HL-60 (cell line): ENCODE data around the gene MRPS24.

ENCODE experiments used
- DNase-seq, 2 experiments: peaks; one replicate each; pipeline ENCODE4 v3.0.0-alpha.2; 2010 to 2020; ENCODE audit warnings: low read depth in 1 of 2, low spot score in 1 of 2
- H3K27ac ChIP-seq: fragments of 250-450 bp; sonication (Bioruptor Pico); replicated peaks from 2 replicates; pipeline ENCODE4 v1.5.1; 2020; ENCODE audit warnings: mild to moderate bottlenecking, moderate library complexity
- H3K27me3 ChIP-seq: fragments of 250-450 bp; sonication (Bioruptor Pico); 2 replicates; pipeline ENCODE4 v1.5.1; 2021; ENCODE audit warnings: mild to moderate bottlenecking, moderate library complexity; ENCODE audit not compliant: insufficient read depth, poor library complexity, severe bottlenecking
- H3K4me3 ChIP-seq: replicated peaks from 2 replicates; pipeline ENCODE4 v1.5.1; 2011; ENCODE audit warnings: mild to moderate bottlenecking, control low read depth, low read length; ENCODE audit not compliant: insufficient read depth
- GABPA ChIP-seq: IDR thresholded peaks from 2 replicates; pipeline ENCODE4 v1.6.1; 2012; ENCODE audit warnings: low read depth
- POLR2AphosphoS5 ChIP-seq: IDR thresholded peaks from 2 replicates; pipeline ENCODE4 v1.6.1; 2012; ENCODE audit warnings: low read depth
- SPI1 ChIP-seq: IDR thresholded peaks from 2 replicates; pipeline ENCODE4 v1.6.1; 2012; ENCODE audit warnings: low read depth, mild to moderate bottlenecking, borderline replicate concordance
- TF ChIP-seq, protein P1 (sequence below): IDR thresholded peaks from one replicate; pipeline ENCODE4 v1.5.1; 2011; ENCODE audit warnings: low read length, control low read depth, inconsistent platforms; ENCODE audit not compliant: insufficient read depth
- TF ChIP-seq, protein P2 (sequence below): IDR thresholded peaks from 2 replicates; pipeline ENCODE4 v1.6.1; 2012; ENCODE audit warnings: low read depth; ENCODE audit not compliant: insufficient replicate concordance

Gene MRPS24

DNA sequence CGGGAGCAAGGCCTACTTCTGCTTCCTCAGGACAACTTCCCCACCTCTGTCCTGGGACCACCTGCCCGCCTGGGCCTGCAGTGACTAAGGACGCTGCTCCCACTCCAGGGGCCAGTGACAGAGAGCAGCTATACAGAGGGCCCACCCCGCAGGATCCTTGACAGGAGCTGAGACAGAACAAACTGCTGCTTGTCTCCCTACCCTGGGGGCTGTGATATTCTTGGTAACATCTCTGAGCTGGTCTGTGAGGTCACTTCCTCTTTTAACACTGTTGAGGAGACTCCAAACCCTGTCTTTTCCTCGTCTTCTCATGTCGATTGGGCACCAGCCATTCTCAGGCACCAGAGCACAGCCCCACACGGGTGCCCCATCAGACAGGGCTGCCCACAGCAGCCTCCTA, 6.9 kb upstream of the MRPS24 start:
- no peaks in the 10 kb centered on the region for H3K27me3 ChIP-seq
- peak in 1 of 2 experiments; percentile 54 for DNase-seq
- H3K27ac ChIP-seq: peak overlapping the region; percentile 42
- H3K4me3 ChIP-seq: no peak overlapping the region
- no peak for TF ChIP-seq POLR2AphosphoS5
- peak; percentile 97 for TF ChIP-seq SPI1

DNA sequence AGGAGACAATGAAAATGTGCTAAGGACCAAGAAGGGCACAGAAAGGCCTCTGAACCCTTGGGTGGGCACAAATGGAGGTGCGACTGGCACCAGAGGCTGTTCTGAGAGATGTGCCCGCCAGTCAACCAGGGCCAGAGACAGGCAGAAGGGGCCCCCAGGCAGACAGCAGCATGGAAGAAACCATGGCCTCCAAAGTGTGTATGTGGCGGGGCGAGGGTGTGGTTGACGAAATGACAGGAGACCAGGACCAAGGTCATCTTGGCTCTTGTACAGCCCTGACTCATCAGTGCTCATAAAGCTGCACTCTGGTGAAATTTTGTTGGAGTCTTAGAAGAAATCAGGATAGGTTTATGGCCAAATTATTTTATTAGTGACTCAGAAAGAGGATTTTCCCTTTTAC, 4.0 kb upstream of the MRPS24 start:
- no peaks in the 10 kb centered on the region for H3K27me3 ChIP-seq
- H3K27ac ChIP-seq: no peak overlapping the region
- DNase-seq: no peak
- TF ChIP-seq POLR2AphosphoS5 (no peak), GABPA (no peak), SPI1 (no peak)
- TF ChIP-seq, protein P1, sequence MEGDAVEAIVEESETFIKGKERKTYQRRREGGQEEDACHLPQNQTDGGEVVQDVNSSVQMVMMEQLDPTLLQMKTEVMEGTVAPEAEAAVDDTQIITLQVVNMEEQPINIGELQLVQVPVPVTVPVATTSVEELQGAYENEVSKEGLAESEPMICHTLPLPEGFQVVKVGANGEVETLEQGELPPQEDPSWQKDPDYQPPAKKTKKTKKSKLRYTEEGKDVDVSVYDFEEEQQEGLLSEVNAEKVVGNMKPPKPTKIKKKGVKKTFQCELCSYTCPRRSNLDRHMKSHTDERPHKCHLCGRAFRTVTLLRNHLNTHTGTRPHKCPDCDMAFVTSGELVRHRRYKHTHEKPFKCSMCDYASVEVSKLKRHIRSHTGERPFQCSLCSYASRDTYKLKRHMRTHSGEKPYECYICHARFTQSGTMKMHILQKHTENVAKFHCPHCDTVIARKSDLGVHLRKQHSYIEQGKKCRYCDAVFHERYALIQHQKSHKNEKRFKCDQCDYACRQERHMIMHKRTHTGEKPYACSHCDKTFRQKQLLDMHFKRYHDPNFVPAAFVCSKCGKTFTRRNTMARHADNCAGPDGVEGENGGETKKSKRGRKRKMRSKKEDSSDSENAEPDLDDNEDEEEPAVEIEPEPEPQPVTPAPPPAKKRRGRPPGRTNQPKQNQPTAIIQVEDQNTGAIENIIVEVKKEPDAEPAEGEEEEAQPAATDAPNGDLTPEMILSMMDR: no peak
- TF ChIP-seq, protein P2, sequence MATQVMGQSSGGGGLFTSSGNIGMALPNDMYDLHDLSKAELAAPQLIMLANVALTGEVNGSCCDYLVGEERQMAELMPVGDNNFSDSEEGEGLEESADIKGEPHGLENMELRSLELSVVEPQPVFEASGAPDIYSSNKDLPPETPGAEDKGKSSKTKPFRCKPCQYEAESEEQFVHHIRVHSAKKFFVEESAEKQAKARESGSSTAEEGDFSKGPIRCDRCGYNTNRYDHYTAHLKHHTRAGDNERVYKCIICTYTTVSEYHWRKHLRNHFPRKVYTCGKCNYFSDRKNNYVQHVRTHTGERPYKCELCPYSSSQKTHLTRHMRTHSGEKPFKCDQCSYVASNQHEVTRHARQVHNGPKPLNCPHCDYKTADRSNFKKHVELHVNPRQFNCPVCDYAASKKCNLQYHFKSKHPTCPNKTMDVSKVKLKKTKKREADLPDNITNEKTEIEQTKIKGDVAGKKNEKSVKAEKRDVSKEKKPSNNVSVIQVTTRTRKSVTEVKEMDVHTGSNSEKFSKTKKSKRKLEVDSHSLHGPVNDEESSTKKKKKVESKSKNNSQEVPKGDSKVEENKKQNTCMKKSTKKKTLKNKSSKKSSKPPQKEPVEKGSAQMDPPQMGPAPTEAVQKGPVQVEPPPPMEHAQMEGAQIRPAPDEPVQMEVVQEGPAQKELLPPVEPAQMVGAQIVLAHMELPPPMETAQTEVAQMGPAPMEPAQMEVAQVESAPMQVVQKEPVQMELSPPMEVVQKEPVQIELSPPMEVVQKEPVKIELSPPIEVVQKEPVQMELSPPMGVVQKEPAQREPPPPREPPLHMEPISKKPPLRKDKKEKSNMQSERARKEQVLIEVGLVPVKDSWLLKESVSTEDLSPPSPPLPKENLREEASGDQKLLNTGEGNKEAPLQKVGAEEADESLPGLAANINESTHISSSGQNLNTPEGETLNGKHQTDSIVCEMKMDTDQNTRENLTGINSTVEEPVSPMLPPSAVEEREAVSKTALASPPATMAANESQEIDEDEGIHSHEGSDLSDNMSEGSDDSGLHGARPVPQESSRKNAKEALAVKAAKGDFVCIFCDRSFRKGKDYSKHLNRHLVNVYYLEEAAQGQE: no peak
- H3K4me3 ChIP-seq: no peak overlapping the region

DNA sequence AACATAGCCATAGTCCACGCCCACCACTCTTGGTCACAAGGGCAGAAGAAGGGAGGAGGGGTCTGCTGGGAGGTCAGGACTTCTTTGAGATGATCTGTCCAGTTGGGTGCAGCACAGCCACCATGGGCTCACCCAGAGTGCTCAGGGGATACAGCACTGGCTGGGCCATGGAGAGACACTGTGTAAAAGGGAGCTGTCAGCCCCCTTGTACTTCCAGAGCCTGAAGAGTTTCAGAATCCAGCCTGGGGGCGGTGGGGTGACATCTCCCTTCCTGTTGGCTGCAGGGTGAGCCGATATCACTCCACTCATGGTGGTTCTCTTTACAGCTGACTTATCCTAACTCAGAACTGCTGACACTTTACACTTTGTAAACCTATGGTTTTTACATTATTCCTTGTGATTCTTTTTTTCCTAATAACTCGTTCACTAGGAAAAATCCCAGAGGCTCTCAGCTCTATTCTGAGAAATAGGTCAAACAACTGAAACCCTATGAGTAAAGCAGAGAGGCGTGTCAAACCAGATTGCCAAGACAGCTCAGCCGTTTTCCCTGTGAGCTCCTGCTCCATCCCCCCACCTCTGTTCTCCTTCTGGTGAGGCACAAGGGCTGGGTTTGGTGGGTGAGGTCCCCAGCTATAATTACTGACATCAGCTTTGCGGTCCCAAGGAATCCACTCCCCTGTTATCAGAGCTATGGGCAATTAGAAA, 3.2 kb upstream of the MRPS24 start:
- no peak overlapping the region for H3K27ac ChIP-seq
- no peaks in the 10 kb centered on the region for H3K27me3 ChIP-seq
- no peak overlapping the region for H3K4me3 ChIP-seq
- TF ChIP-seq, protein P1: no peak
- TF ChIP-seq POLR2AphosphoS5: no peak
- no peak for TF ChIP-seq SPI1
- TF ChIP-seq, protein P2: no peak
- no peak for DNase-seq

DNA sequence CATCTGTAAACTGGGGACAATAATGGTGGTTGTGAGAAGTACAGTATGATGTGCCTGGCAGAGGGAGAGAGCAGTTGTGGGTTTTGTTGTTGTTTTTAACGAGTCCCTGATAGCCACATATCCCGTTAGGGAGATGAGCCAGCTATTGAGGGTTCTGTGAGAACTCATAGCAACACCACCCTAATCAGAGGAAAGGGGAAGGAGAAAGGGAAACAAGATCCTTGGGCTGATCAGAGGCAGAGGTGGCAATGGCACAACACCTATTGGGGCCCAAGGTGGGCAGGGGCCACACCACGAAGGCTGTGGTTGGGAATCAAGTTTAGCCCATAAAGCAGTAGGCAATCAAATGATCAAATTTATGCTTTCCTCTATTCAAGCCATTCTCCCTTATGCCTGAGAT, 1.7 kb upstream of the MRPS24 start:
- H3K27me3 ChIP-seq: no peaks in the 10 kb centered on the region
- no peak for DNase-seq
- TF ChIP-seq GABPA (no peak), POLR2AphosphoS5 (no peak), SPI1 (no peak)
- TF ChIP-seq, protein P1: no peak
- TF ChIP-seq, protein P2: no peak
- H3K4me3 ChIP-seq: no peak overlapping the region
- H3K27ac ChIP-seq: no peak overlapping the region
